HG02943 (cell line): Measurements from ENCODE around the gene SERHL2.
"Not testable (repeated sequence)": the region's sequence is repeated elsewhere in the genome, so short reads cannot be mapped to it uniquely, and the experiment has no call there.

Experiments
- ATAC-seq: cut with Tn5 transposase; IDR thresholded peaks from one replicate; pipeline ENCODE4 v1.9.1; 2021; ENCODE audit warnings: mild to moderate bottlenecking, low read depth, moderate library complexity; ENCODE audit not compliant: unreplicated experiment

SERHL2 gene

GRCh38 chr22:42571068-42571467, 17.3 kb downstream of the SERHL2 start:
- not testable (repeated sequence) for ATAC-seq

- ATAC-seq: not testable (repeated sequence)
Measured at GRCh38 chr22:42574046-42574445, 20.3 kb downstream of the SERHL2 start.

- not testable (repeated sequence) for ATAC-seq
Measured at GRCh38 chr22:42574468-42574867, 20.7 kb downstream of the SERHL2 start.

GRCh38 chr22:42575996-42576574, 22.3 kb downstream of the SERHL2 start:
- ATAC-seq: not testable (repeated sequence)

- not testable (repeated sequence) for ATAC-seq
Measured at GRCh38 chr22:42577141-42577540, 23.4 kb downstream of the SERHL2 start.

GRCh38 chr22:42577623-42578240, 24.0 kb downstream of the SERHL2 start:
- no peak for ATAC-seq

GRCh38 chr22:42580040-42580439, 26.3 kb downstream of the SERHL2 start:
- not testable (repeated sequence) for ATAC-seq

GRCh38 chr22:42581194-42581761, 27.5 kb downstream of the SERHL2 start:
- ATAC-seq: not testable (repeated sequence)

GRCh38 chr22:42581762-42582716, 28.3 kb downstream of the SERHL2 start:
- ATAC-seq: peak; percentile 56

GRCh38 chr22:42582987-42583386, 29.2 kb downstream of the SERHL2 start:
- no peak for ATAC-seq

- no peak for ATAC-seq
Measured at GRCh38 chr22:42584364-42584940, 30.7 kb downstream of the SERHL2 start.

- ATAC-seq: no peak
Measured at GRCh38 chr22:42585096-42585495, 31.3 kb downstream of the SERHL2 start.

- no peak for ATAC-seq
Measured at GRCh38 chr22:42586381-42586780, 32.6 kb downstream of the SERHL2 start.

GRCh38 chr22:42587588-42588175, 33.9 kb downstream of the SERHL2 start:
- no peak for ATAC-seq

GRCh38 chr22:42591987-42592386, 38.2 kb downstream of the SERHL2 start:
- no peak for ATAC-seq

- no peak for ATAC-seq
Measured at GRCh38 chr22:42595434-42595833, 41.7 kb downstream of the SERHL2 start.

- ATAC-seq: no peak
Measured at GRCh38 chr22:42596336-42596735, 42.6 kb downstream of the SERHL2 start.

- no peak for ATAC-seq
Measured at GRCh38 chr22:42596863-42597530, 43.2 kb downstream of the SERHL2 start.

GRCh38 chr22:42601879-42602465, 48.2 kb downstream of the SERHL2 start:
- no peak for ATAC-seq
